ENCODE data around the gene EFNA3. TPM values are rescaled to one million over a fixed set of nuclear protein-coding genes. Genes with fewer than 3 reads are reported as not detected.
A peak's percentile ranks its signal among the peaks of the same experiment; 100 is the strongest.
"Not testable (repeated sequence)": the region's sequence is repeated elsewhere in the genome, so short reads cannot be mapped to it uniquely, and the experiment has no call there.

Gene EFNA3
- total and polyA plus RNA-seq, 2 experiments from 2014 or later: 10.3 to 13.6 TPM

- not testable (repeated sequence) for ATAC-seq; H3K36me3 ChIP-seq (ENCODE audit: insufficient read depth); H3K4me1 Mint-ChIP-seq
These were observed 39.5 kb downstream of the EFNA3 start for GRCh38 chr1:155118090-155118489.

GRCh38 chr1:155120253-155120652 is 41.6 kb downstream of the EFNA3 start:
- Histone ChIP-seq H3K27ac (ENCODE audit: low read depth) (no peak overlapping the region), H3K36me3 (ENCODE audit: insufficient read depth) (no peaks in the 10 kb centered on the region), H4K20me1 (replicated peaks; ENCODE audit: insufficient read depth) (no peaks in the 10 kb centered on the region), H3K27me3 (ENCODE audit: insufficient read depth) (peaks cover 35% of the 10 kb centered on the region), H3K4me1 (ENCODE audit: insufficient read depth) (peaks cover 16% of the 10 kb centered on the region), H3K79me2 (replicated peaks; ENCODE audit: insufficient read depth) (no peaks in the 10 kb centered on the region), H3K4me3 (no peak overlapping the region), H2AFZ (0 out of 2 replicates have a peak overlapping the region, but pooled peaks have one; percentile 28), H3K9me2 (ENCODE audit: insufficient read depth) (no peaks in the 10 kb centered on the region), H3F3A (replicated peaks; ENCODE audit: low read depth) (no peaks in the 10 kb centered on the region; the same call in none of the 2 replicates), H3K4me2 (no peak overlapping the region)
- Mint-ChIP-seq H3K9me3 (no peaks in the 10 kb centered on the region), H3K36me3 (ENCODE audit: low read depth) (no peaks in the 10 kb centered on the region), H3K4me1 (peaks cover 13% of the 10 kb centered on the region), H3K4me3 (no peak overlapping the region), H3K27me3 (ENCODE audit: insufficient read depth, low read depth, poor library complexity) (peaks cover 37% of the 10 kb centered on the region), H3K27ac (no peak overlapping the region)
- no peak for TF ChIP-seq POLR2AphosphoS5 (IDR thresholded peaks at IDR 0.05; ENCODE audit: low read depth)
- no peak for TF ChIP-seq REST (IDR thresholded peaks at IDR 0.05; ENCODE audit: unreplicated experiment)
- TF ChIP-seq JUNB (IDR thresholded peaks at IDR 0.05; ENCODE audit: unreplicated experiment): no peak
- TF ChIP-seq STAT1 (IDR thresholded peaks at IDR 0.05; ENCODE audit: unreplicated experiment): no peak
- TF ChIP-seq ZNF114 (CRISPR knock-in tag; IDR thresholded peaks at IDR 0.05): no peak
- no peak for TF ChIP-seq CTCF (conservative IDR thresholded peaks at IDR 0.05; ENCODE audit: low read depth in 2 of 2)
- TF ChIP-seq EZH2phosphoT487 (IDR thresholded peaks at IDR 0.05; ENCODE audit: unreplicated experiment): no peak
- no peak for DNase-seq (ENCODE audit: low spot score)
- ATAC-seq: no peak

More at GRCh38 chr1:155118090-155118489, 39.5 kb downstream of the EFNA3 start:
- not testable (repeated sequence) for H3K9me2 ChIP-seq (ENCODE audit: insufficient read depth); H3K4me3 ChIP-seq; H3K79me2 ChIP-seq (replicated peaks; ENCODE audit: insufficient read depth); DNase-seq (ENCODE audit: low spot score); H3K9me3 Mint-ChIP-seq; H3K36me3 Mint-ChIP-seq (ENCODE audit: low read depth); H3K27ac ChIP-seq (ENCODE audit: low read depth); H3K4me1 ChIP-seq (ENCODE audit: insufficient read depth); H2AFZ ChIP-seq; H3K4me3 Mint-ChIP-seq; H3K4me2 ChIP-seq; H3F3A ChIP-seq (replicated peaks; ENCODE audit: low read depth); H4K20me1 ChIP-seq (replicated peaks; ENCODE audit: insufficient read depth); H3K27ac Mint-ChIP-seq
- H3K27me3 ChIP-seq (ENCODE audit: insufficient read depth): peaks cover 15% of the 10 kb centered on the region
- H3K27me3 Mint-ChIP-seq (ENCODE audit: insufficient read depth, low read depth, poor library complexity): peaks cover 26% of the 10 kb centered on the region
